ENCODE measurements around the gene HAX1.
"Not testable (repeated sequence)": the region's sequence is repeated elsewhere in the genome, so short reads cannot be mapped to it uniquely, and the experiment has no call there.

Gene HAX1

DNA sequence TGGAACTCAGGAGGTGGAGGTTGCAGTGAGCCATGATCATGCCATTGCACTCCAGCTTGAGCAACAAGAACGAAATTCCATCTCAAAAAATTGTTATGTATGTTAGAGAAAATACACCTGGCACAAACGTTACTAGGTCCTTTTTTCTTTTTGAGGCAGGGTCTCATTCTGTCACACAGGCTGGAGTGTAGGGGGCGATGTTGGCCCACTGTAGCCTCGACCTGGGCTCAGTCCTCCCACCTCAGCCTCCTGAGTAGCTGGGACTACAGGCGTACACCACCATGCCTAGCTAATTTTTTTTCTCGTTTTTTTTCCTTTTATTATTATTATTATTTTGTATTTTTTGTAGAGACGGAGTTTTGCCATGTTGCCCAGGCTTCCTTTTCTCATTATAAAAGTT, 4.4 kb downstream of the HAX1 start:
- DNase-seq (ENCODE audit: low read depth in 2 of 3, low spot score in 1 of 3): no peak

DNA sequence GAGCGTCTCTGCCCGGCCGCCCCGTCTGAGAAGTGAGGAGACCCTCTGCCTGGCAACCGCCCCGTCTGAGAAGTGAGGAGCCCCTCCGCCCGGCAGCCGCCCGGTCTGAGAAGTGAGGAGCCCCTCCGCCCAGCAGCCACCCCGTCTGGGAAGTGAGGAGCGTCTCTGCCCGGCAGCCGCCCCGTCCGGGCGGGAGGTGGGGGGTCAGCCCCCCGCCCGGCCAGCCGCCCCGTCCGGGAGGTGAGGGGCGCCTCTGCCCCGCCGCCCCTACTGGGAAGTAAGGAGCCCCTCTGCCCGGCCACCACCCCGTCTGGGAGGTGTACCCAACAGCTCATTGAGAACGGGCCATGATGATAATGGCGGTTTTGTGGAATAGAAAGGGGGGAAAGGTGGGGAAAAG, 15.2 kb downstream of the HAX1 start:
- not testable (repeated sequence) for DNase-seq (ENCODE audit: low read depth in 2 of 3, low spot score in 1 of 3)

DNA sequence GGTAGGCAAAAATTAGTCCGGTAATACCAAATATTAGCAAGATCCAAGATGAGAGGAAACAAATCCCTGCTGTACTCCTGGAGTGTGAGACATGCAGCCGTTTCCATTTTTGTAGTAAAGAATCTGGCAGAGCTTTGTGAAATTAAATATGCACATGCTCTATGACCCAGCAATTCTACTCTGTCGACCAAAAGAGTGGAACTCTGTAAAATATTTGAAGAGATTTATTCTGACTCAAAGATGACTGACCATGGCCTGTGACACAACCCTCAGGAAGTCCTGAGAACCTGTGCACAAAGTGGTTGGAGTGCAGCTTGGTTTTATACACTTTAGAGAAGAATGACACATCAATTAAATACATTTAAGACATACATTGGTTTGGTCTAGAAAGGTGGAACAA, 16.2 kb downstream of the HAX1 start:
- no peak for DNase-seq (ENCODE audit: low read depth in 2 of 3, low spot score in 1 of 3)

DNA sequence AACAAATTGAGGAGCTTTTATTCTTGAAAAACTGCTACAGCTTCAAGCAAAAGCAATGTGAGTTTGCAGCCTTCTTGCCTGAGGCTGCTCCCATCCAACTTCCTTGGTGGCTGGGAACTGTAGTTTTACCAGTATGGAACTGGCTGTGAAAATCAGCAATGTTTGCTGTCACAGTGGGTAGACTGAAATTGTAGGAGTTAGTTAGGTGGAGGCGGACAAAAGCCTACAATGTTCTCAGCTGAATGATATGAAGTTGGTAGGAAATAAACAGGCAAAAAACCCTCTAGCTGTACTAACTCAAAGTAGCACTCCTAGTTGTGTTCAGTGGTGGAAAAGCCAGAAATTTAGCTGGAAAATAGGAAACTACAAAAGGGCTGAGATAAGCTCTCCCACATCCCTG, 18.5 kb downstream of the HAX1 start:
- DNase-seq (ENCODE audit: low read depth in 2 of 3, low spot score in 1 of 3): no peak

DNA sequence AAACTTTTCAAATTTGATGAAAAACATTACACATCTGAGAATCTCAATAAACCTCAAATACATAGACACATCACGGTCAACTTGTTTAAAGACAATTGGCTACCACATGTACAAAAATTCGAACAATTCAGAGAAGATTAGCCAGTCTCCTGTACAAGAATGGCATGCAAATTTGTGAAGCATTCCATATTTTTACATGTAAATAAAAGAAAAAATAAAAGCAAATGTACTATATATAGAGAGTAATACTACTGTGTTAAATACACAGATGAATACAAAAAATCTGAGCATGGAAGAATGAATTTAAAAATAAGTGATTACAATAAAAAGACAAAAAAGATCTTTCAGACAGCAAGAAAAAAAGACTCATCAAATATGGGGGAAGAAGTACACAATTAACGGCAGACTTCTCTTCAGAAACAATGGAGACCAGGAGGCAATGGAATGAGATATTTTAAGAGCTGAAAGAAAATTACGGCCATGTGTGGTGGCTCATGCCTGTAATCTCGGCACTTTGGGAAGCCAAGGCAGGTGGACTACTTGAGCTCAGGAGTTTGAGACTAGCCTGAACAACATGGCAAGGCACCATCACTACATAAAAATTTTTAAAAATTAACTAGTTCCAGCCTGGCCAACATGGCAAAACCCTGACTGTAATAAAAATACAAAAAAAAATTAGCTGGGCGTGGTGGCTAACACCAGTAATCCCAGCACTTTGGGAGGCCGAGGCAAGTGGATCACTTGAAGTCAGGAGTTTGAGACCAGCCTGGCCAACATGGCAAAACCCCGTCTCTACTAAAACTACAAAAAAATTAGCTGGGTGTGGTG, 23.2 kb downstream of the HAX1 start:
- no peak for DNase-seq (ENCODE audit: low read depth in 2 of 3, low spot score in 1 of 3)

DNA sequence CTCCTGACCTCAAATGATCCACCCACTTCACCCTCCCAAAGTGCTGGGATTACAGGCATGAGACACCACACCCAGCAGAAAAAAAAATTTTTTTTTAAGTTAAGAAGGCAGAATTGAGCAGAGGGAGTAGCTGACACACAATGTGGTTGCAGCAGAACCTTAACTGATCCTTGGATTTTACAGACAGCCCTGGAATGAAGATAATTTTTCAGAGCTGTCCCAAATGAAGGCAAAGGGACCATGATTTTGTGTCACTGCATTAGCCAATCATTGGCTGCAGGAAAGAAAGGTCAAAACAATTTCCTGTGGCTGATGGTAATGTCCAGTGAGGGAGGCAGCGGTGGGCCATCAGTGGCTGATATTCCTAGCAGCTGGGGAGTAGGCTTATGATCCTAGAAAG, 29.2 kb downstream of the HAX1 start:
- DNase-seq (ENCODE audit: low read depth in 2 of 3, low spot score in 1 of 3): no peak

DNA sequence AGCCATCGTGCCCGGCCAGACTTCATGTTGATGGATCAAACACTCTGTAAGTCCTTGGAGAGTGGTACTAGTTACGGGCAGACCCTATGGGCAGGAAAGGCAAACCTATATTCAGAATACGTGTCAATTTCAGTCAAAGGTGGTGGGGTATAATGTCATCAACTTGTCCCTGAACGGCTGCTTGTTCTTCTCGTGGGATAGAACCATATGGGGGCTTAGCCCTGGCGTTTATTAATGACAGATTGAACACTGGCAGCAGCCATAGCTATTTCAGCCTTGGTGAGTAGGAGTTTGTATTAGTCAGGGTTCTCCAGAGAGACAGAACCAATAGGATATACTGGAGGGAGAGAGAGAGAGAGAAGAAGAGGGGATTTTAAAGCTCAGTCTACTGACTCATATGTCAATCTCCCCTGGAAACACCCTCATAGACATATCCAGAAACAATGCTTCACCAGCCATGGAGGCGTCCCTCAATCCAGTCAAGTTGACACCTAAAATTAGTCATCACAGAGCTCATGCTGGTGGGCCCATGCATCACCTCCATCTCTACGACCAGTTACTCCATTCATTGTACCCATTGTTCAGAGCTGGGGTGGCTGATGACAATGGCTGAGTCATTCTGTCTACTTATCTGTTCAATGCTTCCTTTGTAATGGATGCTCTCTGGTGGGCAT, 32.4 kb downstream of the HAX1 start:
- DNase-seq (ENCODE audit: low read depth in 2 of 3, low spot score in 1 of 3): peak in 2 of 3 donors; percentile 43 to 59

DNA sequence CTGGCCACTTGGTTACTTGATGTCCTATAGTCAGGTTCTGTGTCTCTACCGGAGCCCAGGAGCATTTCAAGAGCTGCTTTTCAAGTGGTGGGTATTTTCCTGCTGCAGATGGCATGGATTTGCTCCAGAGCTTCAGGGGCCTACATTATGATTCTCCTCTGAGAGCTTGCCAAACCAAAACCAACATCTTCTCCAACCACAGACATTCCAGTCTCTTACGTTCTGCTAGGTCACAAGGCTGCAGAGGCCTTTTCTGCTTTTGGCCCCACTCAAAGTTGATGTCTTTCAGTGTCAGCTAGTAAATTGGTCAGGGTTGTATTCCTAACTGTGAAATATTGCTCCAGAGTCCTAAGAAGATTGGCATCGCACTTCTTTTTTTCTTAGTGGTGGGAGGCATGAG, 33.7 kb downstream of the HAX1 start:
- DNase-seq (ENCODE audit: low read depth in 2 of 3, low spot score in 1 of 3): no peak

DNA sequence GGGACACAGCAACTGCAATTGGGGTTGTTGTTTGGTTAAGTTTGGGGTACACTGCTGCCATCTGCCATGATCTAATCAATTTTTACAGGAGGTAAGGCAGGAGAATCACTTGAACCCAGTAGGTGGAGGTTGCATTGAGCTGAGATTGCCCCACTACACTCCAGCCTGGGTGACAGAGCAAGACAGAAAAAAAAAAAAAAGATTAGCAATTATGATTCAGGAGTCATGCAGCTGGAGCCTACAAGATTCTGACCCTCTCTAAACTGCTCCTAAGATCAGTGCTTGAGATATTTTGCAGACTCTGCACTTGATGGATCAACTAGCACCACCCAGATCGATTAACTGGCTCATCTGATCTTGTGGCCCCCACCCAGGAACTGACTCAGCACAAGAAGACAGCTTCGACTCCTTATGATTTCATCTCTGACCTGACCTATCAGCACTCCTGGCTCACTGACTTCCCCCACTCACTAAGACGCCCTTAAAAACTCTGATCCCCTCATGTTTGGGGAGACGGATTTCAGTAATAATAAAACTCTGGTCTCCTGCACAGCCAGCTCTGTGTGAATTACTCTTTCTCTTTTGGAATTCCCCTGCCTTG, 35.3 kb downstream of the HAX1 start:
- not testable (repeated sequence) for DNase-seq (ENCODE audit: low read depth in 2 of 3, low spot score in 1 of 3)

DNA sequence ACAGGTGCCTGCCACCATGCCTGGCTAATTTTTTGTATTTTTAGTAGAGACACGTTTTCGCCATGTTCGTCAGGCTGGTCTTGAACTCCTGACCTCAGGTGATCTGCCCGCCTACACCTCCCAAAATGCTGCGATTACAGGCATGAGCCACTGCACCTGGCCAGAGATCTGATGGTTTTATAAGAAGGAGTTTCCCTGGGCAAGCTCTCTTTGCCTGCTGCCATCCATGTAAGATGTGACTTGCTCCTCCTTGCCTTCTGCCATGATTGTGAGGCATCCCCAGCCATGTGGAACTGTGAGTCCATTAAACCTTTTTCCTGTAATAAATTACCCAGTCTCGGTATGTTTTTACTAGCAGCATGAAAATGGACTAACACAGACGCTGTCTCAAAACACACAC, 36.7 kb downstream of the HAX1 start:
- not testable (repeated sequence) for DNase-seq (ENCODE audit: low read depth in 2 of 3, low spot score in 1 of 3)

DNA sequence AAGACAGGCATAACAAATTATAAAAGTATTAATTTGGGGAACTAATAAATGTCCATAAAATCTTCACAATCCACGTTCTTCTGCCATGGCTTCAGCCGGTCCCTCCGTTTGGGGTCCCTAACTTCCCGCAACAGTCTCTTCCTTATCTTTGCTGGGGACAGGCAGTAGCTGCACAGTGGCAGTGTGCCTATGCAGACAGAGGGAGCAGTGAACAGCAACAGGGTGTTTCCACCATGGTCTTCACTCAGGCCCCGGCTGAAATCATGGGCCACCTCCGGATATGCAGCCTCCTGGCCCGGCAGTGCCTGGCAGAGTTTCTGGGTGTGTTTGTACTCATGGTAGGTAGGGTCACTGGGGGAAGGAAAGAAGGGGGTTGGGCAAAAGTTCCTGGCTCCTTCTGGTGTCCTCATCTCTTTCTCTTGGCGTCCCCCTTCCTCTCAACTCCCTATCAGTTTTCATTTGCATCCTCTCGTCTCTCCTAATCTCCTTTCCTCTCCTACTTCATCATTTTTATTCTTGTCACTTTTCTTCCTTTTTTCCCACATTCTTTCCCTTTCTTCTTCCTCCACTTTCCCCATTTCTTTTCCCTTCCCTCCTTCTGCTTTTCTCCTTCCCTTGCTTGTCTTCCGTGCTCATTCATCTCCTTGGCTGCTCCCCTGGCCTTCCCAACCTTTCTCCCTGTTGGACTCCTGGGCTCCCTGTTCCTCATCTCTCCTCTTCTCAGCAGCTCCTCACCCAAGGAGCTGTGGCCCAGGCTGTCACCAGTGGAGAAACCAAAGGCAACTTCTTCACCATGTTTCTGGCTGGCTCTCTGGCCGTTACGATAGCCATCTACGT, 40.0 kb downstream of the HAX1 start:
- not testable (repeated sequence) for DNase-seq (ENCODE audit: low read depth in 2 of 3, low spot score in 1 of 3)

DNA sequence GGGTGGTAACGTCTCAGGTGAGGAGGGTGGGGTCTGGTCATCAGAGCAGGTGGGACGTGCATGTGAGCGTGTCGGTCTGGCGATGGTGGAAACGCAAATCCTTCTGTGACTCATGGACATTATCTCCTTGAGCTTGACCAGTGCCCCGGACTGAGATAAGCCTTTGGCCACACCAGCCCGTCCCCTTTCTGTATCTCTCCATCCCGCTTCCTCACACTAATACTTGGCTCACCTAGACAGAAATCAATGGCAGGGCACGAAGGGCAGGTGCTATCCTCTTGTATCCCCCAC, 40.6 kb downstream of the HAX1 start:
- no peak for DNase-seq (ENCODE audit: low read depth in 2 of 3, low spot score in 1 of 3)

DNA sequence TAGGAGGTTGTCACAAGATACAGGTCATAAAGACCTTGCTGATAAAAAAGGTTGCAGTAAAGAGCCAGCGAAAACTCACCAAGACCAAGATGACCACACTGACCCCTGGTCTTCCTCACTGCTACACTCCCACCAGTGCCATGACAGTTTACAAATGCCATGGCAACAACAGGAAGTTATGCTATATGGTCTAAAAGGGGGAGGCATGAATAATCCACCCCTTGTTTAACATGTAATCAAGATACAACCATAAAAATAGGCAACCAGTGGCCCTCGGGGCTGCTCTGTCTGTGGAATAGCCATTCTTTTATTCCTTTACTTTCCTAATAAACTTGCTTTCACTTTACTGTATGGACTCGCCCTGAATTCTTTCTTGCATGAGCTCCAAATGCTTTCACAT, 41.8 kb downstream of the HAX1 start:
- DNase-seq (ENCODE audit: low read depth in 2 of 3, low spot score in 1 of 3): not testable (repeated sequence)

DNA sequence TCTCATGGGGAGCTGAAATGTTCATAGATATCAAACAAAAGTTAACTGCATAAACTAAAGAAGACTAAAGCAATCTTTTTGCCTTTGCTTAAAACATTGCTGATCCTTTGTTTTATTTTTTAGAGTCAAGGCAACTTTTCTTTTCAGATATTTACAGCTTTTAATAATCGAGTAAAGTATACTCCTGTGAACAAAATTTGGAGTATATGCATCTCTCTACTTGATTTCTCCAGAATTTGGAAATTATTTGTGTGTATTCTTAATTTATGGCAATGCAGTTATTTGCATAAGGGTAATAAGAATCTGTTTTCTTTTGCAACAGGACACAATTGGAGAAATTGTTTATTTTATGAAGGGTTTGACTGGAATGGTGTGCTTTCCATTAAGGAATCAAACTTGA, 44.3 kb downstream of the HAX1 start:
- DNase-seq (ENCODE audit: low read depth in 2 of 3, low spot score in 1 of 3): no peak

DNA sequence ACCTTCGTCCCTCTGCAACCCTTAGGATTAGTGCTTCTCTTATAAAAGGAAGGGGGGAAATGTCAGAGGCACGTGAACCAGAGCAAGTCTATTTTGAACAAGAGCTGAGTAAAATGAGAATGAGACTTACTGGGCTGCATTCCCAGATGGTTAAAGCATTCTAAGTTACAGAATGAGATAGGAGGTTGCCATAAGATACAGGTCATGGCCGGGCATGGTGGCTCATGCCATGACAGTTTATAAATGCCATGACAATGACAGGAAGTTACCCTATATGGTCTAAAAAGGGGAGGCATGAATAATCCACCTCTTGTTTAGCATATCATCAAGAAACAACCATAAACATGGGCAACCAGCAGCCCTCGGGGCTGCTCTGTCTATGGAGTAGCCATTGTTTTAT, 46.0 kb downstream of the HAX1 start:
- DNase-seq (ENCODE audit: low read depth in 2 of 3, low spot score in 1 of 3): no peak

DNA sequence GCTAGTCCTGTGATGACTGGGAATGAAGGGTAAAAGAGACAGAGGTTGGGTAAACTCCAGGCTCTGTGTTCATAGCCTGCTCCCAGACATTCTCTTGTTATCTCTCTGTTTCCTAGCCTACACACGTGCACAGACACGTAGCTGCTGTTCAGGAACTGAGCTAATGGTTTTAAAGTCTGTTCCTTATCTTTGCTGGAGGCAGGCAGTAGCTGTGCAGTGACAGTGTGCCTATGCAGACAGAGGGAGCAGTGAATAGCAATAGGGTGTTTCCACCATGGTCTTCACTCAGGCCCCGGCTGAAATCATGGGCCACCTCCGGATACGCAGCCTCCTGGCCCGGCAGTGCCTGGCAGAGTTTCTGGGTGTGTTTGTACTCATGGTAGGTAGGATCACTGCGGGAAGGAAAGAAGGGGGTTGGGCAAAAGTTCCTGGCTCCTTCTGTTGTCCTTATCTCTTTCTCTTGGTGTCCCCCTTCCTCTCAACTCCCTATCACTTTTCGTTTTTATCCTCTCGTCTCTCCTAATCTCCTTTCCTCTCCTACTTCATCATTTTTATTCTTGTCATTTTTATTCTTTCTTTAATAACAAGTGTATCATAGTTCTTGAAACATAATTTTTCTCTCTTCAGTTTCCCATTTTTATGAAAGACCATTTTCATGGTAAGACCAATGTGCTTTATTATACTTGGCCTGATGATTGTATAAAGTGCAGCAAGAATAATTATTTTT, 48.6 kb downstream of the HAX1 start, which contains the start of gene AQP10:
TSS of gene AQP10 (plus strand) at position 212 of the 727 bp plus-strand sequence. CDS start at position 275, 63 bp downstream.
- no peak for DNase-seq (ENCODE audit: low read depth in 2 of 3, low spot score in 1 of 3)

DNA sequence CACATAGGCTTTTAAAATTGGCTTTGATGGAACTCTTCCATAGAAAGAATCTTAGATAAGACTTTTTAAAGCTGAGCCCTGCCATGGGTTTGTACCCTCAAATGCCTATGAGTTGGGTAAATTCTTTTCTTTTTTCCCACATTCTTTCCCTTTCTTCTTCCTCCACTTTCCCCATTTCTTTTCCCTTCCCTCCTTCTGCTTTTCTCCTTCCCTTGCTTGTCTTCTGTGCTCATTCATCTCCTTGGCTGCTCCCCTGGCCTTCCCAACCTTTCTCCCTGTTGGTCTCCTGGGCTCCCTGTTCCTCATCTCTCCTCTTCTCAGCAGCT, 49.1 kb downstream of the HAX1 start:
- DNase-seq (ENCODE audit: low read depth in 2 of 3, low spot score in 1 of 3): not testable (repeated sequence)

DNA sequence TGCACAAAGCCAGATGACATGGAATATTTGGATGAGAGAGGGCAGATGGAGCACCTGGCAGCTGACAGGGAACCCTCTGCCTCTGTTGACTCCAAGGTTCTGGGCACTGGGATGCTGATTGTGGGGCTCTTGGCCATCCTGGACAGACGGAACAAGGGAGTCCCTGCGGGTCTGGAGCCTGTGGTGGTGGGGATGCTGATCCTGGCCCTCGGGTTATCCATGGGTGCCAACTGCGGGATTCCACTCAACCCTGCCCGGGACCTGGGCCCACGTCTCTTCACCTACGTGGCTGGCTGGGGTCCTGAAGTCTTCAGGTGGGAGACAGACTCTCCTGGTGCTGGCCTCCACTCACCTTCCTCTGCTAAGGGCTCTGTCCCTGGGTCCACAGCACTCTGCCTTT, 51.1 kb downstream of the HAX1 start:
- DNase-seq (ENCODE audit: low read depth in 2 of 3, low spot score in 1 of 3): no peak

DNA sequence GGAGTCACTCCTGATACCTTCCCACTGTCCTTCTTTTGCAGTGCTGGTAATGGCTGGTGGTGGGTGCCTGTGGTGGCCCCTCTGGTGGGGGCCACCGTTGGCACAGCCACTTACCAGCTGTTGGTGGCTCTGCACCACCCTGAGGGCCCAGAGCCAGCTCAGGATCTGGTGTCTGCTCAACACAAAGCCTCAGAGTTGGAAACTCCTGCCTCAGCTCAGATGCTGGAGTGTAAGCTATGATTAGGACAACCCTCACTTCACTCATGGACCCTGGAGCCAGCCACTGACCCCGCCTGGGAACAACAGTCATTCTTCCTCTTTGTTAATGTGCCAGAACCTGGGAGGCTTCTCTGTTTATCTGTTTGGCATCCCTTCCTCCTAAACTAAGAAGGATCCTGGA, 51.8 kb downstream of the HAX1 start:
- no peak for DNase-seq (ENCODE audit: low read depth in 2 of 3, low spot score in 1 of 3)

DNA sequence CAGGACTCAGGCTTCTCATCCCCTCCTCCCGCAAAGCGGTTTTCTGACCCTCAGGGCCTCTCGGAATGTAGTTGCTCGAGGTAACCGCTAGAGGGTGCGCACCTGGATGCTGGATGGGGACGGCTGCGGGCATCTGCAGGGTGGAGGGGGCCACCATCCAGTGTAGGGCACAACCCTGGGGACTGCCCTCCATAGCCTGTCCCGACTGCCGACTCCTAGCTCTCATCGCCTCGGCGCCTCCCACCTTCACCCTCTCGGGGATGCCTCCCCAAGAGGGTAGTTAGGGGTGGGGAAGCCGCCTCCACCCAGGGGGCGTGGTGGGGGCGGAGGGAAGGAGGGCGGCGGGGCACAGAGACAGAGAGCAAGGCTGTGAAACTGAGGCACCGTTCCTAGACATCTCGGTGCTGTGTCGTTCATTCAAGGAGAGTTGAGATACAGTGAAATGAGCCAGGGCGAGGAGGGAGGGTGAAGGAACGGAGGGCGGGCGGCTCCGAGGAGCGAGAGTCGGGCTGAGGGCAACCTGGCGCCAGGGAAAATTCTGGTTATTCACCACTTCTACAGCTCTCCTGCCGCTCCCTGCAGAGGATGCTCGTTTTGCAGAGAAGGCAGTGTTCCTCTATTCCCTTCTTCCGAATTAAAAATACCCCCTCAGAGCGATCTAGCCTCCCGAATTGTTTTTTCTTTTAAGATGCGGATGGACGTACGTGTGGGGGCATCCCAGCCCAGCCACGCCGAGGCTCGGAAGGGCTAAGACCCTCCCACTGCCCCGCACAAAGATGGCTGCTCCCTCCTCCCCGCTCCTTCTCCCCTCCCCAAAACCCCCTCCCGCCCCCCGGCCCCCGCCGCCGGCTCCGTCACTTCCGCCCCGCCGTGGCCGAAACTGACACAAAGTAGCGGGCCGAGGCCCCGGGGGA, 52.5 kb downstream of the HAX1 start, which contains the start of gene ATP8B2:
TSS of gene ATP8B2 (plus strand) at position 857 of the 914 bp plus-strand sequence. CDS start 2,617 bp downstream, outside the sequence.
- peak; percentile 75 to 84 (median 79) for DNase-seq (ENCODE audit: low read depth in 2 of 3, low spot score in 1 of 3)

All from stimulated activated CD4-positive, alpha-beta T cell treated with anti-CD3 and anti-CD28 coated beads, Interleukin-12 subunit alpha, Interleukin-12 subunit beta, amount 100 ng/mL, for 48 hours (primary cell).